ENCODE measurements around the gene NGRN. TPM values are rescaled to one million over a fixed set of nuclear protein-coding genes. Genes with fewer than 3 reads are reported as not detected.
"Not testable (repeated sequence)": the region's sequence is repeated elsewhere in the genome, so short reads cannot be mapped to it uniquely, and the experiment has no call there.

Gene NGRN
- polyA plus RNA-seq, 3 donors, result 112 to 132 (median 113) TPM

- no peak for DNase-seq
These were observed 2.9 kb downstream of the NGRN start for GRCh38 chr15:90268415-90268814.

- no peak for DNase-seq
These were observed 5.2 kb downstream of the NGRN start for GRCh38 chr15:90270502-90271150.

- DNase-seq, result no peak
These were observed 6.1 kb downstream of the NGRN start for GRCh38 chr15:90271459-90272166.

GRCh38 chr15:90278467-90278866, 13.0 kb downstream of the NGRN start:
- DNase-seq, result not testable (repeated sequence)

- not testable (repeated sequence) for DNase-seq
These were observed 15.3 kb downstream of the NGRN start for GRCh38 chr15:90280743-90281142.

GRCh38 chr15:90281637-90282036, 16.2 kb downstream of the NGRN start:
- not testable (repeated sequence) for DNase-seq

GRCh38 chr15:90286678-90287077, 21.2 kb downstream of the NGRN start:
- DNase-seq, result no peak

- no peak for DNase-seq
These were observed 21.6 kb downstream of the NGRN start for GRCh38 chr15:90287101-90287500.

GRCh38 chr15:90287946-90288345, 22.5 kb downstream of the NGRN start:
- DNase-seq, result no peak

GRCh38 chr15:90291679-90292356, 26.3 kb downstream of the NGRN start:
- DNase-seq, result no peak

- peak; percentile 58 for DNase-seq
These were observed 27.8 kb downstream of the NGRN start for GRCh38 chr15:90293040-90293810.

- no peak for DNase-seq
These were observed 28.7 kb downstream of the NGRN start for GRCh38 chr15:90294159-90294558.

GRCh38 chr15:90294601-90295269, 29.3 kb downstream of the NGRN start:
- DNase-seq, result no peak

GRCh38 chr15:90295270-90295648, 29.8 kb downstream of the NGRN start:
- no peak for DNase-seq

- not testable (repeated sequence) for DNase-seq
These were observed 30.9 kb downstream of the NGRN start for GRCh38 chr15:90296316-90296884.

GRCh38 chr15:90297021-90297420, 31.5 kb downstream of the NGRN start:
- no peak for DNase-seq

GRCh38 chr15:90300541-90300940, 35.1 kb downstream of the NGRN start:
- DNase-seq, result no peak

GRCh38 chr15:90300988-90301706, 35.7 kb downstream of the NGRN start:
- peak; percentile 30 for DNase-seq

GRCh38 chr15:90301707-90302300, 36.3 kb downstream of the NGRN start:
- DNase-seq, result no peak

GRCh38 chr15:90305355-90305754, 39.9 kb downstream of the NGRN start:
- not testable (repeated sequence) for DNase-seq
